Brain microvascular endothelial cell (primary cell): ENCODE results near the gene KRTAP10-3.
"Not testable (repeated sequence)": the region's sequence is repeated elsewhere in the genome, so short reads cannot be mapped to it uniquely, and the experiment has no call there.

Experiments
- DNase-seq: peaks from one replicate; pipeline ENCODE4 v3.0.0-alpha.2; 2020
- H3K27ac ChIP-seq: fragments of 250-450 bp; sonication (Bioruptor Pico); 2 replicates; pipeline ENCODE4 v1.5.1; 2020; ENCODE audit warnings: mild to moderate bottlenecking, moderate library complexity
- H3K27me3 ChIP-seq: fragments of 250-450 bp; sonication (Bioruptor Pico); replicated peaks from 2 replicates; pipeline ENCODE4 v1.5.1; 2020; ENCODE audit warnings: mild to moderate bottlenecking
- H3K36me3 ChIP-seq: fragments of 250-450 bp; sonication (Bioruptor Pico); replicated peaks from 2 replicates; pipeline ENCODE4 v1.5.1; 2020; ENCODE audit warnings: mild to moderate bottlenecking
- H3K4me3 ChIP-seq: 2 replicates; pipeline ENCODE4 v1.5.1; 2011; ENCODE audit warnings: low read depth, mild to moderate bottlenecking, control low read depth, low read length, moderate library complexity
- in situ Hi-C: cut with HindIII; loops from 2 replicates; pipeline ENCODE4 v1.10.0; 2017; ENCODE audit warnings: low sequenced_read_pairs, low pct_ligation_motif_present
- TF ChIP-seq, protein P1 (sequence below): IDR thresholded peaks from 2 replicates; pipeline ENCODE4 v1.5.1; 2011; ENCODE audit warnings: low read depth, mild to moderate bottlenecking, moderate library complexity, low read length, control low read depth, inconsistent platforms; ENCODE audit errors: missing control alignments

Gene KRTAP10-3

DNA sequence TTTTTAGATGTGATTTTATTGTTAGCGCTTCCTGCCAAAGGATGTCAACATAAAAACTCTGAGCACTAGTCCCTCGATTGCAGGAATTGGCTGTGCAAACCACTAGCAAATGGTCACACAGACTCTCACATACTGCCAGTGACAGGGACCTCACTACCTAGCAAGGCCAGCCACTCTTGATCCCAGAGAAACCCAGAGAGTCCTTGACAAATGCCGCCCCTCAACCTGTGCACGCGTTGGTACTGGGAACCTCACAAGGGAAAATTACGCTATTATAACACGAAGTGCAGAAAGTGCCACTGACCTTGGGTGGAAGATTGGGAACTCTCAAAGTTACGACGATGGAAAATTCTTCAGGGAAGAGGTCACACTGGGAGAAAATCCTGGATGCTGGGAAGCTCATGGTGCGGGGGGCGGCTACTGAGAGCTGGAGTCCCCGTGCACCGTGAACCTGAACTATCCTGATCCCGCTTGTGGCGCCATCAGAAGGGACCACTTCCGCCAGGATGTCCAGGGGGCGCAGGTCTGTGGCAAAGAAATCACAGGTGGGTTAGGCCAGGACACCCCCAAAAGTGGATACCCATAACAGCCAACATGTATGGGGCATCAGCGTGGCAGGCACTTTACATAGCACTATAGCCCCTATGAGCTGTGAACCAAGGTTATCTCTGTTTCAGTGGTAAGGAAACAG is 9.0 kb upstream of the KRTAP10-3 start:
- DNase-seq, result no peak
- Histone ChIP-seq H3K27ac (no peak overlapping the region), H3K27me3 (no peaks in the 10 kb centered on the region), H3K4me3 (no peak overlapping the region), H3K36me3 (no peaks in the 10 kb centered on the region)
- TF ChIP-seq, protein P1, sequence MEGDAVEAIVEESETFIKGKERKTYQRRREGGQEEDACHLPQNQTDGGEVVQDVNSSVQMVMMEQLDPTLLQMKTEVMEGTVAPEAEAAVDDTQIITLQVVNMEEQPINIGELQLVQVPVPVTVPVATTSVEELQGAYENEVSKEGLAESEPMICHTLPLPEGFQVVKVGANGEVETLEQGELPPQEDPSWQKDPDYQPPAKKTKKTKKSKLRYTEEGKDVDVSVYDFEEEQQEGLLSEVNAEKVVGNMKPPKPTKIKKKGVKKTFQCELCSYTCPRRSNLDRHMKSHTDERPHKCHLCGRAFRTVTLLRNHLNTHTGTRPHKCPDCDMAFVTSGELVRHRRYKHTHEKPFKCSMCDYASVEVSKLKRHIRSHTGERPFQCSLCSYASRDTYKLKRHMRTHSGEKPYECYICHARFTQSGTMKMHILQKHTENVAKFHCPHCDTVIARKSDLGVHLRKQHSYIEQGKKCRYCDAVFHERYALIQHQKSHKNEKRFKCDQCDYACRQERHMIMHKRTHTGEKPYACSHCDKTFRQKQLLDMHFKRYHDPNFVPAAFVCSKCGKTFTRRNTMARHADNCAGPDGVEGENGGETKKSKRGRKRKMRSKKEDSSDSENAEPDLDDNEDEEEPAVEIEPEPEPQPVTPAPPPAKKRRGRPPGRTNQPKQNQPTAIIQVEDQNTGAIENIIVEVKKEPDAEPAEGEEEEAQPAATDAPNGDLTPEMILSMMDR, result no peak
- in situ Hi-C loops, result no loop called here

DNA sequence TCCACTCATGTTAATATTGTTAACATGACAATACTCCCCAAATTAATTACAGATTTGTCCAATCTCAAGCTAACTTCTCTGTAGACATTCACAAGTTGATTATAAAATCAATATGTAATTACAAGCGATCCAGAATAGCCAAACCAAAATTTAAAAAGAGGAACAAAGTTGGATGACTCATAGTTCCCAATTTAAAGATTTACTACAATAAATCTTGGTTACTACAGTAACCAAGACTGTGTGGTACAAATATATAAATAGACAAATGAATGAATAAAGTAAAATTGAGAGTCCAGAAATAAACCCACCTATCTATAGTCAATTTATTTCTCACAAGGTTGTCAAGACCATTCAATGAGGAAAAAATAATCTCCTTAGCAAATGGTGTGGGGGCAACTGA is 7.8 kb upstream of the KRTAP10-3 start:
- Histone ChIP-seq H3K36me3 (no peaks in the 10 kb centered on the region), H3K27ac (no peak overlapping the region), H3K27me3 (no peaks in the 10 kb centered on the region), H3K4me3 (no peak overlapping the region)
- in situ Hi-C loops, result no loop called here
- TF ChIP-seq, protein P1, result no peak
- DNase-seq, result no peak

DNA sequence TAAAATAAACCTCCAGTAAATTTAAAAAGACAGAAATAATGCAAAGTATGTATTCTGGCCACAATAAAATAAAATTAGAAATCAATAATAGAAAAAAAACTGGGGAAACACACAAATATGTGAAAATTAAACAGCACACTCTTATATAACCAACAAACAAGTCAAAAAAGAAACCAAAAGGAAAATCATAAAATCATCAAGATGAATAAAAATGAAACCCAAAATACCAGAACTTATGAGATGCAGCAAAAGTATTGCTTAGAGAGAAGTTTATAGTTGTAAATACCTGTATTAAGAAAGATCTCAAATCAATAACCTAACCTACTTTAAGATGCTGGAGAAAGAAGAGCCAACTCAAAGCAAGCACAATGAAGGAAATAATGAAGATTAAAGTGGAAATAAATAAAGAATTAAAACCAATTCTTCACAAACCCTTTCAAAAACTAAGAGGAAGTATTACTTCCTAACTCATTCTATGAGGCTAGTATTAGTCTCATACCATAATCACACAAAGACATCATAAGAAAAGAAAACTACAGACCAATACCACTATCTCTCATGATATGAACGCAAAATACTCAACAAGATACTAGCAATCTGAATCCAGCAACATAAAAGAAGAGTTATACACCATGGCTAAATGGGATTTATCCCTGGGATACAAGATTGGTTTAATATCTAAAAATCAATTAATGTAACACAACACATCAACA is 6.4 kb upstream of the KRTAP10-3 start:
- H3K36me3 ChIP-seq, result no peaks in the 10 kb centered on the region
- no peak overlapping the region for H3K4me3 ChIP-seq
- in situ Hi-C loops, result no loop called here
- no peak for DNase-seq
- TF ChIP-seq, protein P1, result no peak
- H3K27ac ChIP-seq, result no peak overlapping the region
- H3K27me3 ChIP-seq, result no peaks in the 10 kb centered on the region

DNA sequence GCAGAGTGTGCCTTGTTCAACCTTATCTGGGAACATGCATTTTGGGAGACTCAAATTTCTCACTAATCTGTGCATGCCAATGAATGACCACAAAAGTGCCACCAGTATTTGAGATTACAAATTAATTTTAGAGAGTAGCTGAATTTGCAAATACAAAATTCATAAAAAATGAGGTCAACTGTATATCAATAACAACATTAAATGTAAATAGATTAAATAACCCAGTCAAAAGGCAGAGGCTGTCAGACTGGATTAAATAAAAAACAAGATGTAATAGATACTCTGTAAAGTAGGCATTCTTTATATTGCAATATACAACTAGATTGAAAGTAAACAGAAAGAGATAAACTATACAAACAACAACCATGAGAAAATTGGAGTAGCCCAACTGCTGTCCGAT is 5.5 kb upstream of the KRTAP10-3 start:
- H3K36me3 ChIP-seq, result no peaks in the 10 kb centered on the region
- no peak for DNase-seq
- H3K27ac ChIP-seq, result no peak overlapping the region
- no peak overlapping the region for H3K4me3 ChIP-seq
- no peaks in the 10 kb centered on the region for H3K27me3 ChIP-seq
- TF ChIP-seq, protein P1, result no peak
- in situ Hi-C loops, result no loop called here

DNA sequence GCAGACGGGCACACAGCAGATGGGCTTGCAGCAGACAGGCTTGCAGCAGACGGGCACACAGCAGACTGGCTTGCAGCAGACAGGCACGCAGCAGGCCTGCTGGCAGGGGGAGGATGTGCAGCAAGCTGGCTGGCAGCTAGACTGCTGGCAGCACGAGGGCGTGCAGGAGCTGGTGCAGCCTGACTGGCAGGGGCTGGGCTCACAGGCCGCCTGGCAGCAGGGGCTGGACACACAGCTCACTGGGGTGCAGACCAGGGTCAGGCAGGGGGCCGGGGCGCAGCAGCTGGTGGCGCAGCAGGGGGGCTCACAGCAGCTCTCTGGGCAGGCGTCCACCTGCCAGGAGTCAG is 293 bp downstream of the KRTAP10-3 start:
- H3K36me3 ChIP-seq, H3K4me3 ChIP-seq, in situ Hi-C loops, H3K27ac ChIP-seq, DNase-seq: not testable (repeated sequence)
- H3K27me3 ChIP-seq, result peaks cover 12% of the 10 kb centered on the region

DNA sequence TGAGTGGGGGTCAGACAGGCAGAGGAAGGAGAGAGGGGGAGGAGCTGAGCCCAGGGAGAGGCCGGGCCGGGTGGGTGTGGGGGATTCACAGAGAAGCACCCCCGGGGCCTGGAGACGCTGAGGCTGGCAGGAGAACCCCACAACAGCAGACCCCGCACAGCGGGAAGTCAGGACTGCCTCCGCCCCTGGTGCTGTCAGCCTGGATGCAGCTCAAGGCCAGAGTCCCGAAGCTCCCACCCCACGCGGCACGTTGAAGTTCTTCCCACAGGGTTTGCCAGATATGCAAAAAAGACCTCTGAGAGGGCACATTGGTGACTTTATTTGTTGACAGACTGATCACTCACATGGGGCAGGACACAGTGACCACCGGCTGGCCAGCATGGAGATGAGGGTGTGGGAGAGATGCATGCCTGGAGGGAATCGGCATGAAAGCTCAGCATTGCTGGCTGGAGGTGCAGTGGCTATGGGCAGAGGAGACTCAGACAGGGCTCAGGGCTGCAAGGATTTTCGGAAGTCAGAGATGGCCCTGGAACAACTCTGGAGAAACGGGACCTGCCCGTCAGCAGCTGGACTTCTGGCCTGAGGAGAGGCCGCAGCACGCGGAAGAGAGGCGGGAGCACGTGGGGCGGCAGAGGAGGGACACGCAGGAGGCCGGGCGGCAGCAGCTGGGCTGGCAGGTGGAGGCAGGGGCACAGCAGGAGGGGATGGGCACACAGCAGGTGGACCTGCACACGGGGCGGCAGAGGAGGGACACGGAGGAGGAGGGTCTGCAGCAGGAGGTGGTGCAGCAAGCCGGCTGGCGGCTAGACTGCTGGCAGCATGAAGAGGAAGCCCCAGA is 885 bp downstream of the KRTAP10-3 start:
- no peak overlapping the region for H3K4me3 ChIP-seq
- in situ Hi-C loops, result no loop called here
- DNase-seq, result no peak

More for the DNA sequence above, 885 bp downstream of the KRTAP10-3 start:
- Histone ChIP-seq H3K36me3 (no peaks in the 10 kb centered on the region), H3K27me3 (peaks cover 12% of the 10 kb centered on the region), H3K27ac (no peak overlapping the region)
- TF ChIP-seq, protein P1, result no peak
